ENCODE results near the gene BTBD10. TPM values are rescaled to one million over a fixed set of nuclear protein-coding genes. Genes with fewer than 3 reads are reported as not detected.

The BTBD10 gene
- total and polyA plus RNA-seq, 2 experiments from 2014 or later = 34.7 to 39.0 TPM

- Histone ChIP-seq H3K9me3 (ENCODE audit: low read depth) (no peaks in the 10 kb centered on the region), H3K4me3 (no peak overlapping the region), H3K27ac (no peak overlapping the region), H3K4me1 (ENCODE audit: low read depth) (no peaks in the 10 kb centered on the region), H3K36me3 (no peaks in the 10 kb centered on the region), H3K27me3 (no peaks in the 10 kb centered on the region)
- no peak for DNase-seq (ENCODE audit: low read depth in 1 of 2, low spot score in 1 of 2)
- TF ChIP-seq, protein P1, sequence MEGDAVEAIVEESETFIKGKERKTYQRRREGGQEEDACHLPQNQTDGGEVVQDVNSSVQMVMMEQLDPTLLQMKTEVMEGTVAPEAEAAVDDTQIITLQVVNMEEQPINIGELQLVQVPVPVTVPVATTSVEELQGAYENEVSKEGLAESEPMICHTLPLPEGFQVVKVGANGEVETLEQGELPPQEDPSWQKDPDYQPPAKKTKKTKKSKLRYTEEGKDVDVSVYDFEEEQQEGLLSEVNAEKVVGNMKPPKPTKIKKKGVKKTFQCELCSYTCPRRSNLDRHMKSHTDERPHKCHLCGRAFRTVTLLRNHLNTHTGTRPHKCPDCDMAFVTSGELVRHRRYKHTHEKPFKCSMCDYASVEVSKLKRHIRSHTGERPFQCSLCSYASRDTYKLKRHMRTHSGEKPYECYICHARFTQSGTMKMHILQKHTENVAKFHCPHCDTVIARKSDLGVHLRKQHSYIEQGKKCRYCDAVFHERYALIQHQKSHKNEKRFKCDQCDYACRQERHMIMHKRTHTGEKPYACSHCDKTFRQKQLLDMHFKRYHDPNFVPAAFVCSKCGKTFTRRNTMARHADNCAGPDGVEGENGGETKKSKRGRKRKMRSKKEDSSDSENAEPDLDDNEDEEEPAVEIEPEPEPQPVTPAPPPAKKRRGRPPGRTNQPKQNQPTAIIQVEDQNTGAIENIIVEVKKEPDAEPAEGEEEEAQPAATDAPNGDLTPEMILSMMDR (IDR thresholded peaks at IDR 0.05; ENCODE audit: low read depth, low read length) = no peak
These were observed 118.2 kb downstream of the BTBD10 start for GRCh38 chr11:13344818-13345217.

GRCh38 chr11:13343931-13344717 lies 118.9 kb downstream of the BTBD10 start:
- Histone ChIP-seq H3K4me3 (no peak overlapping the region), H3K36me3 (no peaks in the 10 kb centered on the region), H3K27me3 (no peaks in the 10 kb centered on the region), H3K9me3 (ENCODE audit: low read depth) (no peaks in the 10 kb centered on the region), H3K4me1 (ENCODE audit: low read depth) (no peaks in the 10 kb centered on the region), H3K27ac (no peak overlapping the region)
- TF ChIP-seq, protein P1 (IDR thresholded peaks at IDR 0.05; ENCODE audit: low read depth, low read length) = peak; percentile 80
- DNase-seq (ENCODE audit: low read depth in 1 of 2, low spot score in 1 of 2) = peak; percentile 82 to 83

GRCh38 chr11:13343067-13343466 lies 120.0 kb downstream of the BTBD10 start:
- no peaks in the 10 kb centered on the region for H3K27me3 ChIP-seq
- H3K9me3 ChIP-seq (ENCODE audit: low read depth) = no peaks in the 10 kb centered on the region
- no peak for DNase-seq (ENCODE audit: low read depth in 1 of 2, low spot score in 1 of 2)
- TF ChIP-seq, protein P1 (IDR thresholded peaks at IDR 0.05; ENCODE audit: low read depth, low read length) = no peak
- H3K27ac ChIP-seq = no peak overlapping the region
- H3K36me3 ChIP-seq = no peaks in the 10 kb centered on the region
- no peaks in the 10 kb centered on the region for H3K4me1 ChIP-seq (ENCODE audit: low read depth)
- H3K4me3 ChIP-seq = no peak overlapping the region

GRCh38 chr11:13341026-13341425 lies 122.0 kb downstream of the BTBD10 start:
- Histone ChIP-seq H3K36me3 (no peaks in the 10 kb centered on the region), H3K27me3 (no peaks in the 10 kb centered on the region), H3K4me1 (ENCODE audit: low read depth) (no peaks in the 10 kb centered on the region), H3K4me3 (no peak overlapping the region), H3K9me3 (ENCODE audit: low read depth) (no peaks in the 10 kb centered on the region), H3K27ac (no peak overlapping the region)
- no peak for DNase-seq (ENCODE audit: low read depth in 1 of 2, low spot score in 1 of 2)
- TF ChIP-seq, protein P1 (IDR thresholded peaks at IDR 0.05; ENCODE audit: low read depth, low read length) = no peak

DNA sequence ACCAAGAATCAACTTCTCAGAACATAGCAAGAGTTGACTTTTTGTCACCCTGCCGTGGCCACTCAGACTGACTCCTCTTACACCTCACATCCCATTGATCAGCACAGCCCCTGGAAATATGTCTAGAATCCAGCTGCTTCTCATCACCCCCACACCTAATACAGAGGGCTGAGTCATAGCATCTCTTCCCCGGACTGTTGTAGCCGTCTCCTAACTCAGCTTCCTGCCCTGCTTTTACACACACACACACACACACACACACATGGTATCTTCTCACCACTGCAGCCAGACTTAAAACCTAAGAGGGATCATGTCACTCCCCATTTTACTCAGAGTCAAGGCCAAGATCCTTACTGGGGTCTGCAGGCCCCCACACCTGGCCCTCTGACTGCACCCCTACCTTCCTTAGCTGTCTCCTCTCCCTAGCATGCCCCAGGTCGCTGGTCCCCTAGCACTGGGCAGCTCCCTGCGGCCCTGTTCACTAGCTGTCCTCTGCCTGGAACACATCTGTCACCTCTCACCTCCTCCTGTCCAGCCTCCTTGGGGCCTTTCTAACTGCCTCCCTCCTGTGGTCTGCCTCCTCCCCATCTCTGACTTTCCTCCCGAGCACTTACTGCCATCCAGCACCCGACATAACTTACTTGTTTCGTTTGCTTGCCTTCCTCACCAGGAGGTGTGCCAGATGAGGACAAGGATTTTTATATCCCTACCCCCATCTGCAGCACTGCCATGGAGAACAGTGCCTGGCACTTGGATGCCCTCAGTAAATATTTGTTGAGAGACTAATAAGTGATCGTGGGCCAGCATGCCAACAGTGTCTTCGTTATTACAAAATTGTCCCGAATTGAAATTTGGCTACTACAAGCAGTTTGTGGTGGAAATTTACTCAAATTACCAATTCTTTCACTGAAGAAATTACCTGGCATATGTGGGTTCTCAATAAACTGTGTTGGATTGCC lies 123.5 kb downstream of the BTBD10 start:
- Histone ChIP-seq H3K36me3 (no peaks in the 10 kb centered on the region), H3K4me3 (no peak overlapping the region), H3K4me1 (ENCODE audit: low read depth) (no peaks in the 10 kb centered on the region), H3K27me3 (no peaks in the 10 kb centered on the region), H3K27ac (no peak overlapping the region), H3K9me3 (ENCODE audit: low read depth) (no peaks in the 10 kb centered on the region)
- TF ChIP-seq, protein P1 (IDR thresholded peaks at IDR 0.05; ENCODE audit: low read depth, low read length) = no peak
- DNase-seq (ENCODE audit: low read depth in 1 of 2, low spot score in 1 of 2) = peak in 1 of 2 donors; percentile 92
